Naive thymus-derived CD4-positive, alpha-beta T cell (primary cell): Measurements from ENCODE around the gene CDH9. TPM values are rescaled to one million over a fixed set of nuclear protein-coding genes. Genes with fewer than 3 reads are reported as not detected.

Source experiments
- ATAC-seq: fragments of 150-1000 bp; cut with Tn5 transposase; 2 replicates; pipeline ENCODE4 v1.10.0; 2021; ENCODE audit warnings: mild to moderate bottlenecking, moderate library complexity
- CTCF ChIA-PET: fragments of 350-600 bp; sonication (Branson Sonifier 250); formaldehyde crosslinking; loops from one replicate; lab custom pipeline; 2021; ENCODE audit warnings: antibody characterized with exemption; lab: Charles Lee
- POLR2A ChIA-PET: fragments of 350-600 bp; sonication (Branson Sonifier 250); formaldehyde crosslinking; loops from one replicate; lab custom pipeline; 2021; ENCODE audit warnings: antibody characterized with exemption, inconsistent platforms; lab: Charles Lee
- DNase-seq, 9 donors: peaks; one replicate each; pipeline versions ENCODE4 v3.0.0 to v3.0.0-alpha.2; 2020 to 2022; ENCODE audit warnings: mixed read lengths in 1 of 9
- H3K27ac ChIP-seq: one replicate; pipeline ENCODE4 v1.7.0; 2013; ENCODE audit warnings: mild to moderate bottlenecking, low read depth, low read length, moderate library complexity
- H3K27me3 ChIP-seq, 2 donors: one replicate each; pipeline ENCODE4 v1.7.0; 2013; ENCODE audit warnings: low read length in 2 of 2, mild to moderate bottlenecking in 2 of 2, moderate library complexity in 2 of 2; ENCODE audit not compliant: control insufficient read depth in 2 of 2, insufficient read depth in 2 of 2
- H3K36me3 ChIP-seq, 3 experiments: 1 replicate in 2 of 3; 2 replicates in 1 of 3; pipeline ENCODE4 v1.7.0; 2013; ENCODE audit warnings: low read length in 3 of 3, mild to moderate bottlenecking in 3 of 3, moderate library complexity in 1 of 3; ENCODE audit not compliant: insufficient read depth in 3 of 3, control insufficient read depth in 2 of 3
- H3K4me1 ChIP-seq, 2 donors: one replicate each; pipeline ENCODE4 v1.7.0; 2013; ENCODE audit warnings: low read length in 2 of 2, mild to moderate bottlenecking in 2 of 2, moderate library complexity in 1 of 2; ENCODE audit not compliant: control insufficient read depth in 2 of 2, insufficient read depth in 2 of 2
- H3K4me3 ChIP-seq: 2 replicates; pipeline ENCODE4 v1.7.0; 2013; ENCODE audit warnings: mild to moderate bottlenecking, low read length
- H3K9me3 ChIP-seq, 3 experiments: 1 replicate in 2 of 3; 2 replicates in 1 of 3; pipeline ENCODE4 v1.7.0; 2013; ENCODE audit warnings: low read length in 3 of 3; ENCODE audit not compliant: control insufficient read depth in 2 of 3
- H3K27ac Mint-ChIP-seq, 9 donors: one replicate each; pipeline ENCODE4 v1.8.0; 2020 to 2022; ENCODE audit warnings: mixed read lengths in 9 of 9, mild to moderate bottlenecking in 8 of 9, moderate library complexity in 5 of 9, inconsistent platforms in 2 of 9
- H3K27me3 Mint-ChIP-seq, 5 donors: one replicate each; pipeline ENCODE4 v1.8.0; 2021 to 2022; ENCODE audit warnings: mixed read lengths in 5 of 5, mild to moderate bottlenecking in 1 of 5
- H3K36me3 Mint-ChIP-seq, 5 donors: one replicate each; pipeline ENCODE4 v1.8.0; 2020 to 2022; ENCODE audit warnings: mixed read lengths in 5 of 5, mild to moderate bottlenecking in 3 of 5, inconsistent platforms in 1 of 5
- H3K4me1 Mint-ChIP-seq, 7 donors: one replicate each; pipeline ENCODE4 v1.8.0; 2020 to 2022; ENCODE audit warnings: mixed read lengths in 7 of 7, mild to moderate bottlenecking in 3 of 7, inconsistent platforms in 1 of 7
- H3K4me3 Mint-ChIP-seq, 10 donors: one replicate each; pipeline ENCODE4 v1.8.0; 2020 to 2022; ENCODE audit warnings: mild to moderate bottlenecking in 10 of 10, mixed read lengths in 10 of 10, moderate library complexity in 6 of 10, inconsistent platforms in 2 of 10
- H3K9me3 Mint-ChIP-seq, 11 donors: one replicate each; pipeline ENCODE4 v1.8.0; 2020 to 2022; ENCODE audit warnings: mixed read lengths in 11 of 11, mild to moderate bottlenecking in 4 of 11, inconsistent platforms in 1 of 11, moderate library complexity in 1 of 11
- intact Hi-C, 2 donors: fragments of 100-400 bp; cut with micrococcal nuclease; formaldehyde crosslinking; loops; one replicate each; pipeline ENCODE4 v1.15.1; 2023
- polyA plus RNA-seq, 2 donors: library from polyadenylated mRNA; unstranded; fragments of 300-500 nt; fragmentation: Illumina TruSeq; gene quantifications; one replicate each; pipeline ENCODE4 v1.2.3, GENCODE V29; 2021
- total RNA-seq, 6 experiments: library from RNA in 5 of 6; stranded (reverse) in 5 of 6; gene quantifications; 1 replicate in 5 of 6; 2 replicates in 1 of 6; pipeline ENCODE4 v1.2.3 and lab custom pipeline; 2021 to 2026

Gene CDH9
- total and polyA plus RNA-seq, 7 experiments from 2014 or later: not detected

- Histone ChIP-seq H3K27me3 (no peaks in the 10 kb centered on the region), H3K36me3 (no peaks in the 10 kb centered on the region), H3K27ac (no peak overlapping the region), H3K4me3 (no peak overlapping the region), H3K4me1 (no peaks in the 10 kb centered on the region), H3K9me3 (no peaks in the 10 kb centered on the region)
- ChIA-PET POLR2A (no interaction called here), CTCF (no interaction called here)
- no peak overlapping the region for H3K4me3 Mint-ChIP-seq
- no peaks in the 10 kb centered on the region for H3K36me3 Mint-ChIP-seq
- no peak for DNase-seq
- H3K9me3 Mint-ChIP-seq: peaks cover 0 to 12% (median 4%) of the 10 kb centered on the region in 11 donors
- no peak overlapping the region for H3K27ac Mint-ChIP-seq
- H3K4me1 Mint-ChIP-seq: no peaks in the 10 kb centered on the region
- H3K27me3 Mint-ChIP-seq: no peaks in the 10 kb centered on the region
- intact Hi-C loops: no loop called here
- ATAC-seq: no peak
These were observed 27.1 kb downstream of the CDH9 start for GRCh38 chr5:27011274-27011673.

- no peak overlapping the region for H3K4me3 ChIP-seq
- peaks cover 0 to 12% (median 4%) of the 10 kb centered on the region in 11 donors for H3K9me3 Mint-ChIP-seq
- no peaks in the 10 kb centered on the region for H3K27me3 Mint-ChIP-seq
- ATAC-seq: no peak
- no peak overlapping the region for H3K27ac ChIP-seq
- no peak for DNase-seq
- no peak overlapping the region for H3K27ac Mint-ChIP-seq
- H3K36me3 ChIP-seq: no peaks in the 10 kb centered on the region
- CTCF ChIA-PET: no interaction called here
- H3K4me3 Mint-ChIP-seq: no peak overlapping the region
- no peaks in the 10 kb centered on the region for H3K9me3 ChIP-seq
- H3K4me1 ChIP-seq: no peaks in the 10 kb centered on the region
- H3K27me3 ChIP-seq: no peaks in the 10 kb centered on the region
- no peaks in the 10 kb centered on the region for H3K36me3 Mint-ChIP-seq
- intact Hi-C loops: no loop called here
- no peaks in the 10 kb centered on the region for H3K4me1 Mint-ChIP-seq
- POLR2A ChIA-PET: no interaction called here
These were observed 27.7 kb downstream of the CDH9 start for GRCh38 chr5:27010646-27011045.

- H3K4me3 ChIP-seq: no peak overlapping the region
- ATAC-seq (no peak), DNase-seq (no peak)
- intact Hi-C loops: no loop called here
- ChIA-PET CTCF (no interaction called here), POLR2A (no interaction called here)
- H3K27ac Mint-ChIP-seq: no peak overlapping the region
- no peak overlapping the region for H3K27ac ChIP-seq
- H3K4me1 Mint-ChIP-seq: no peaks in the 10 kb centered on the region
- H3K9me3 Mint-ChIP-seq: peaks cover 0 to 15% (median 8%) of the 10 kb centered on the region in 11 donors
- H3K9me3 ChIP-seq: no peaks in the 10 kb centered on the region
- no peaks in the 10 kb centered on the region for H3K27me3 Mint-ChIP-seq
- no peaks in the 10 kb centered on the region for H3K4me1 ChIP-seq
- no peaks in the 10 kb centered on the region for H3K36me3 Mint-ChIP-seq
- no peak overlapping the region for H3K4me3 Mint-ChIP-seq
- no peaks in the 10 kb centered on the region for H3K36me3 ChIP-seq
- H3K27me3 ChIP-seq: no peaks in the 10 kb centered on the region
These were observed 28.9 kb downstream of the CDH9 start for GRCh38 chr5:27009540-27009915.

- ATAC-seq: no peak
- peaks cover 0 to 22% (median 9%) of the 10 kb centered on the region in 11 donors for H3K9me3 Mint-ChIP-seq
- intact Hi-C loops: no loop called here
These were observed 29.5 kb downstream of the CDH9 start for GRCh38 chr5:27008604-27009539.

GRCh38 chr5:27007121-27007520 is 31.3 kb downstream of the CDH9 start:
- intact Hi-C loops: no loop called here
- no peaks in the 10 kb centered on the region for H3K36me3 ChIP-seq
- no peak overlapping the region for H3K4me3 Mint-ChIP-seq
- no peaks in the 10 kb centered on the region for H3K27me3 ChIP-seq
- H3K36me3 Mint-ChIP-seq: no peaks in the 10 kb centered on the region
- no peak overlapping the region for H3K27ac Mint-ChIP-seq
- no peaks in the 10 kb centered on the region for H3K27me3 Mint-ChIP-seq
- no peaks in the 10 kb centered on the region for H3K9me3 ChIP-seq
- H3K9me3 Mint-ChIP-seq: peaks cover 0 to 21% (median 10%) of the 10 kb centered on the region in 11 donors
- ChIA-PET CTCF (no interaction called here), POLR2A (no interaction called here)
- H3K4me1 Mint-ChIP-seq: no peaks in the 10 kb centered on the region
- H3K4me1 ChIP-seq: no peaks in the 10 kb centered on the region
- no peak overlapping the region for H3K4me3 ChIP-seq
- ATAC-seq (no peak), DNase-seq (no peak)
- no peak overlapping the region for H3K27ac ChIP-seq

More at GRCh38 chr5:27008604-27009539, 29.5 kb downstream of the CDH9 start:
- Histone ChIP-seq H3K4me1 (no peaks in the 10 kb centered on the region), H3K27ac (no peak overlapping the region), H3K4me3 (no peak overlapping the region), H3K36me3 (no peaks in the 10 kb centered on the region), H3K9me3 (no peaks in the 10 kb centered on the region), H3K27me3 (no peaks in the 10 kb centered on the region)
- Mint-ChIP-seq H3K4me3 (no peak overlapping the region), H3K4me1 (no peaks in the 10 kb centered on the region), H3K27ac (no peak overlapping the region), H3K27me3 (no peaks in the 10 kb centered on the region), H3K36me3 (no peaks in the 10 kb centered on the region)
- CTCF ChIA-PET: no interaction called here
- no peak for DNase-seq
- POLR2A ChIA-PET: no interaction called here

GRCh38 chr5:26986985-26987384 is 51.4 kb downstream of the CDH9 start:
- no peaks in the 10 kb centered on the region for H3K27me3 ChIP-seq
- Mint-ChIP-seq H3K27me3 (no peaks in the 10 kb centered on the region), H3K27ac (no peak overlapping the region), H3K9me3 (peaks cover 2 to 25% (median 8%) of the 10 kb centered on the region in 11 donors), H3K4me1 (no peaks in the 10 kb centered on the region), H3K36me3 (no peaks in the 10 kb centered on the region), H3K4me3 (no peak overlapping the region)
- ATAC-seq (no peak), DNase-seq (no peak)
- H3K36me3 ChIP-seq: no peaks in the 10 kb centered on the region
- H3K4me3 ChIP-seq: no peak overlapping the region
- intact Hi-C loops: no loop called here
- H3K4me1 ChIP-seq: no peaks in the 10 kb centered on the region
- H3K9me3 ChIP-seq: no peaks in the 10 kb centered on the region
- ChIA-PET CTCF (no interaction called here), POLR2A (no interaction called here)
- H3K27ac ChIP-seq: no peak overlapping the region

- Mint-ChIP-seq H3K36me3 (no peaks in the 10 kb centered on the region), H3K4me1 (no peaks in the 10 kb centered on the region), H3K27ac (no peak overlapping the region), H3K27me3 (no peaks in the 10 kb centered on the region), H3K4me3 (no peak overlapping the region), H3K9me3 (peaks cover 0 to 19% (median 3%) of the 10 kb centered on the region in 11 donors)
- POLR2A ChIA-PET: no interaction called here
- H3K27ac ChIP-seq: no peak overlapping the region
- no peaks in the 10 kb centered on the region for H3K27me3 ChIP-seq
- intact Hi-C loops: no loop called here
- H3K4me1 ChIP-seq: no peaks in the 10 kb centered on the region
- ATAC-seq: no peak
- H3K4me3 ChIP-seq: no peak overlapping the region
- H3K36me3 ChIP-seq: no peaks in the 10 kb centered on the region
- DNase-seq: no peak
- no peaks in the 10 kb centered on the region for H3K9me3 ChIP-seq
- CTCF ChIA-PET: no interaction called here
These were observed 56.6 kb downstream of the CDH9 start for GRCh38 chr5:26981750-26982149.
